Measurements from ENCODE around the gene SCYGR7.

GRCh38 chr2:227707390-227707789 is 20.7 kb upstream of the SCYGR7 start:
- TF ChIP-seq, protein P1, sequence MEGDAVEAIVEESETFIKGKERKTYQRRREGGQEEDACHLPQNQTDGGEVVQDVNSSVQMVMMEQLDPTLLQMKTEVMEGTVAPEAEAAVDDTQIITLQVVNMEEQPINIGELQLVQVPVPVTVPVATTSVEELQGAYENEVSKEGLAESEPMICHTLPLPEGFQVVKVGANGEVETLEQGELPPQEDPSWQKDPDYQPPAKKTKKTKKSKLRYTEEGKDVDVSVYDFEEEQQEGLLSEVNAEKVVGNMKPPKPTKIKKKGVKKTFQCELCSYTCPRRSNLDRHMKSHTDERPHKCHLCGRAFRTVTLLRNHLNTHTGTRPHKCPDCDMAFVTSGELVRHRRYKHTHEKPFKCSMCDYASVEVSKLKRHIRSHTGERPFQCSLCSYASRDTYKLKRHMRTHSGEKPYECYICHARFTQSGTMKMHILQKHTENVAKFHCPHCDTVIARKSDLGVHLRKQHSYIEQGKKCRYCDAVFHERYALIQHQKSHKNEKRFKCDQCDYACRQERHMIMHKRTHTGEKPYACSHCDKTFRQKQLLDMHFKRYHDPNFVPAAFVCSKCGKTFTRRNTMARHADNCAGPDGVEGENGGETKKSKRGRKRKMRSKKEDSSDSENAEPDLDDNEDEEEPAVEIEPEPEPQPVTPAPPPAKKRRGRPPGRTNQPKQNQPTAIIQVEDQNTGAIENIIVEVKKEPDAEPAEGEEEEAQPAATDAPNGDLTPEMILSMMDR (conservative IDR thresholded peaks at IDR 0.05; ENCODE audit: low read length), result no peak
- TF ChIP-seq EZH2phosphoT487 (IDR thresholded peaks at IDR 0.05; ENCODE audit: borderline replicate concordance), result no peak
